GM21529 (cell line): ENCODE data around the gene SRGAP1.
"Not testable (repeated sequence)": the region's sequence is repeated elsewhere in the genome, so short reads cannot be mapped to it uniquely, and the experiment has no call there.

Experiments
- ATAC-seq: cut with Tn5 transposase; IDR thresholded peaks from one replicate; pipeline ENCODE4 v1.9.1; 2021; ENCODE audit not compliant: unreplicated experiment

The SRGAP1 gene

DNA sequence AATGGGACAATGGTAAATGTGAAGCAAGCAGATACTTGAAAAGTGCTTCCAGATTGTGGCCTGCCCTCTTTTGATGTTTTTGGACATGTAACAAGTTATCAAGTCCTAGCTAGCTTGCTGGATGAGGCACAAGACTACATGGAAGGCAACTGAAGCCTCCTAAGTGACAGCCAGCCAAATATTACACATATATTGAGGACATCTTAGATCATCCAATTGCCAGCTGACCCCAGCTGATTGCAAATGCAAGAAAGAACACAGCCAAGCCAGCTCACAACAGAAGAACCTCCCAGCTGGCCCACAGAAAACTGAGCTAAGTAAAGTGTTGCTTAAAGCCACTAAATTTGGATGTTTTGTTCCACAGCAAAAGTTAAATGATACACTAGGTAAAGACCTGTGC lies 156.9 kb downstream of the SRGAP1 start:
- no peak for ATAC-seq

DNA sequence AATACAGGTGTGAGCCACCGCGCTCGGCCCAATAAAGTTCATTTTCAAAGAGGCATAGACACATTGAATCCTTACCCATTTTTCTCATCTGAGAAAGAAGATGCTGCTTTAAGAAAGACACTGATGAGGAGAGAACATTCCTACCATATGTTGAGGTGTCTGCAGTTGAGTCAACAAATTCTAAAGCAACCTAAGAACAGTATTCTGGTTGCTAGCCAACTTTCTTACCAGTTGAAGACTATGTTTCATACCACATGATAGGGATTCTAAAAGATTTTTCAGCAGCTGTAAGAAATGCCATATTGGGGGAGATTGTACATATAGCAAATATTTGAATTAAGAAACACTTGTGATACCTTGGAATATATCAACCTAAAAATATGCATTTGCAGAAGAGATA lies 160.1 kb downstream of the SRGAP1 start:
- ATAC-seq = no peak

DNA sequence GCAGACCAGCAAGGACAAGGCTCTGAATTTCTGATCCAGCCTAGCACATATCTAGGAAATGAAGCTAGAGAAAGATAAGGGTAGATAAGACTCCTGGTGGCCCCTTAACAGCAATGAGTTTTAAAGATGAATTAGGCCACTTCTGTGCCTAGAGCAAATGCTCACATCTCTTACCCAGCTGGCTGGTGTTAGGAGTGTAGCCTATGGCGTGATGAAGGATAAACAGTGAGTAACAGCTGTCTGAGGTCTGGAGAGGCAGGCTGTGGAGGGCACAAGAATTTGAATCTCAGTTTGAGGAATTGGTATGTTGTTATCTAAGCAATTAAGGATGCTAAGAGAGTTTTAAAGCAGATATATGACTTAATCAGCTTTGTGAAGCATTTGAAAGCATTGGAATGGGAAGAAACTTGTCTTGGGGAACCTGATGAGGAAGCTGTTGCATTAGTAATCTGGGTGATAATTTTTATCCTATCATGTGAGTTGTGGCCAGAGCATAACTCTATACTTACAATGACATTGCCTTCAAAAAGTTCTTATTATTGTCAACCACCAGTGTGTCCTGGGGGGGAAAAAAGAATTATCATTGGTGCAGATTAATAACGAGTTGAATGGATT lies 161.8 kb downstream of the SRGAP1 start:
- ATAC-seq = no peak

DNA sequence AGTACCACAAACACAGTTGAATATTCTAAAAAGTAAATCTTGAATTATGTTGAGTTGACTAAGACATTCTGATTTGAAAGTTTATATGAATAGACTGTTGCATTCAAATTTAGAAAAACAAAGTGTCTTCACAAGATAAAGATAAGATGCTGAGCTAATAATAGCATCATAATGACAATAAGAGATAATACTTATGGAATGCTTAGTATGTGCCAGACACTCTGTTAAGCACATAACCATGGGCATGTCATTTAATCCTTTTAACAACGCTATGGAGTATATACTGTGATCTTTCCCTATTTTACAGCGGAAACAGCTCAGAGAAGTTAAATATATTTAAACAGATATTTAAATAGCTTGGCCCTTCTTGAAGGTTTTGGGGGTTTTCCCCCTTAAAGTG lies 163.4 kb downstream of the SRGAP1 start:
- no peak for ATAC-seq

DNA sequence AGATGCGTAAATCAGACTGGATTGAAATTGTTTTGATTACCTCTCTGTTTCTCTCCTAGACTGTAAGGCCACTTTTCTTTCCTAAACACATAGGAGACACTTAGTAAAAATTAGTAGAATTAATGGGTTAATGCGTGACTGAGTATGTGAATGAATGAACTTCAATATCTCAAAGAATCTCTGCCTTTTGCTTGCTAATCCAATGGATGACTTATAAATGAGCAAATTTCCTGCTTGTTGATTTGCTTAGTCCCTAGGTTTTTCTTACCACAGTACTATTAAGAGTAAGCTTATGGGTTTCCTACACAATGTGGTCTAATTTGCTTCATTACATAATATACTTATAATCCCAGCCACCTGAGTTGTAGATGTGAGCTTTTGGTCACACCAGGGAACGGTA lies 164.1 kb downstream of the SRGAP1 start:
- no peak for ATAC-seq

DNA sequence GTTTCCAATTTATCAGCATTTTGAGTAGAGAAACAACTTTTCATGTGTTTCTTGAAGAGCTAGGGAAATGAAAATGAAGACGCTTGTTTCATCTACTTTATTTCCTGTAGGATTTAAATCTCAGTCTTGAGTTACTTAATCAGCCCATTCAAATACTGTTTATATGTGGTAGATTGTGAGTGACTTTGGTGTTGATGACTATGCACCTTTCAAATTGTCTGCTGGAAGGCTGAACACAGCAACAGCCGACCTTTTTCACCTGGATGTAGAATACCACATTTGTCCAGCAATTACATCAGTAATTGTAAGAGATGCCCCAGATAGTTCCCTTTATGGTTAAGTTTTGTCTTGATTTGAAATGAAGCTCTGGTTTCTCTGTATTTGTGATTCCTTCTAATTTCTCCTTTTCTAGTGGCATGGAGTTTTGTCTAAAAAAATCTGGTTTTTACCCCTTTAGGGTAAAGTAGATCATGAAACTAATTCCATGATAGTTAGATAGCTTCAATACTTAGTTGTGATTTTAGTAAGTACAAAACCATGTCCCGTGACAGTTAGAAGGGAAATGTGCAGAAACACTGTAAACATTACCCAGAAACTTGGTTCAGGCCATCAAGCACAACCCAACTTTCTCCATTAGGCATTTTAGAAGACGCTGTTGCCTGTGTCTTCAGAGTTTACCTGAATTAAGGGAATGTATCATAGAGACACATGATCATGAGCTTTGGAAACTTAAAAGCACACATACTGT lies 165.0 kb downstream of the SRGAP1 start:
- ATAC-seq = peak; percentile 45

DNA sequence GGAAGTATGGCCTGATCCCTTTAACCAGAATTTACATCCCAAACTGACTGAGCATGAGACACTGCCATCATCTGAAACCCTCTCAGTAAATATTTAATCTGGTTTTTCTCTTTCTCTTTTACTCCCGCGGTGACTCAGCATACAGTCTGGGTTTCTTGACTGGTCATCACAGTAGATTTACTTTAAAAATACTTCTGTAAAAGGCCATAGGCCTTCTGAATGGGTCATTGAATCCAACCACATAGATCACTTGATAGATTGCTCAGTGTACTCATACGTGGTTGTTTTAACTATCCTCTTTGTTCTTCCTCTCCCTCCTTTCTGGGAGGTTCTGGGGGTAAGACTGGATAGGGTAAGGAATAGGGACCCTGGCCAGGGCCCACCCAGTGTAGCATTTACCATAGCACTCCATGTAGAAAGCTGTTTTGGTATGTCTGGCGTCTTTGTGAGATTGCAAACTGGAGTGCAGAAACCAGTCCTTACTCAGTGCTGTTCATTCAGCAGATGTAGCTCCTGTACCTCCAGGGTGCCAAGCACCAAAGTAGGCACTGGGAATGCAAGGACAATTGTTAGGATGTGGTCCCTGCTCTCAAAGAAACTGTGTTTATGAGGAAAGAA lies 165.7 kb downstream of the SRGAP1 start:
- peak; percentile 86 for ATAC-seq

DNA sequence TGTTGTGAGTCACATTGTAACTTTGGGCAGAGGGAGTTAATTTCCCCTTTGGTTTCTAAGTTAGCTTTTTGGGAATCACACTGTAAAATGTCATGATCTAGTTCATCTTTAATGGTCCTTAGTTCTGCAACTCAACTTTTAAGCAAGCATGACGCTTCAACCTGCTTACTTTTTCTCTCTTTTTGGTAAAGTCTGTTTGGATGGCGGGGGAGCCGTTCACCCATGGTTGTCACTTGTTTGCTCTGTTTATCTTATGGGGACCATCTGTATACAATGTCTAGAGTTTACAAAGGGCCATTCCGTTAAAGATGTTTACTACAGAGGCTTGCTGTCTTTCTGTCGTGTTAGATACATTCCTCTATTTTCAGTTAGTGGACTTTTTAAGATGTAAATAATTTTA lies 172.0 kb downstream of the SRGAP1 start:
- no peak for ATAC-seq

DNA sequence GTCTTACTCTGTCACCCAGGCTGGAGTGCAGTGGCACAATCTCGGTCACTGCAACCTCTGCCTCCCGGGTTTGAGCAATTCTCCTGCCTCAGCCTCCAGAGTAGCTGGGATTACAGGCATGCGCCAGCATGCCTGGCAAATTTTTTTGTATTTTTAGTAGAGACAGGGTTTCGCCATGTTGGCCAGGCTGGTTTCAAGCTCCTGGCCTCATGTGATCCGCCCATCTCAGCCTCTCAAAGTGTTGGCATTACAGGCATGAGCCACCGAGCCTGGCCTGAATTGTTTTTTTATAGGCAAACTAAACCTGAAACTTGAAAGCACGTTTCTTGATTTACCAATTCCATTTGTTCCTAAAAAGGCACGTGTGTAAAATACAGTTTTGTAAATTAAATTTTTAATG lies 173.6 kb downstream of the SRGAP1 start:
- ATAC-seq = not testable (repeated sequence)

DNA sequence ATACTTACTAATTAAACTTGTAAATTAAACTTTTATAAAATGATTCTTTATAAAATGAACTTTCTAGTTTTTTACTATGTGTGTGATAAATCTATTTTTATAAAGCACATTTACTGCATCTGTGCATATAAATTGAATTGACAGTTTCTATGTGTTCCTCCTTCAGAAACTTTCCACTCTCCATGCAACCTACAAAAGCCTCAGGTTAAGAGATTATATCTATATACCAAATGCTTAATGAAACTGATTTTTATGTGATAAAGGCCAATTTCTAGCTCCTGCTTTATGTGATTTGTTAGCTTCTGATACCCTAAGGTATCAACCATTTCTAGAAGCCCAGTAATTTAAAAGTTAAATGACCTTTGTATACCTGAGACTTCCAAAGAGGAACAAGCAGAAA lies 174.0 kb downstream of the SRGAP1 start:
- ATAC-seq = no peak

DNA sequence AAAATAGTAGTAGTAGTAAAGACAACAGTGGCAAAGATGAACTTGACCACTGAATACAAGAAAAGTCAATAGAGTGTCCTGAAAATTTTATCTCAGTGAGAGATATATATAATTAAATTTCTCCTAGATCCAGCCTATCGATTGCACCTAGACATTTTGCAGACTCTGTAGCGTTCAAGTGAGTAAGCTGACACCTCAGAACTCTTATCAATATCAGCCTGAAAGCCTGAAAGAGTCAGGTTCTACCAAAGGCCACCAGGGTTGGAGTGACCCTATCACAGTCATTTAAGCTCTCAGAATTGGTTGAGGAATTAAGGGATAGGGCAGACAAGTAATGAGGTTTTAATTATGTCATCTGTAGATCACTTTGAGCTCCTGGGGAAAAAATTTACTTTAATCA lies 174.6 kb downstream of the SRGAP1 start:
- no peak for ATAC-seq

DNA sequence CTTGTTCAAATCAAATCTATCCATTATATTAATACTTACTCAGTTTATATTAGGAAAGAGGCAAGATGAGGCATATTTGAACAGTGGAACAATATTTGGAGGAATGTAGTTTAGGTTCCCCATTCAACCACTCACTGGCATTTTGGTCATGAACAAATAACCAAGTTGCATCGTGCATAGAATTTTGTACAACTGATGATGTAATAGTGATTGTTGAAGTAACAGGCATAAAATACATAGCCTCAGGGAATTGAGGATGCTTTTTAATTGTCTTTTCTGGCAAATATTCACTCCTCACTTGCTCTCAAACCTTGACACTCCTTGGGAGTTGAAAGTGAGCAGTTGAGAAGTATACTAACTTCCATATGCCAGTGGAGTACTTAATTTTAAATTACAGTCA lies 175.2 kb downstream of the SRGAP1 start:
- no peak for ATAC-seq

DNA sequence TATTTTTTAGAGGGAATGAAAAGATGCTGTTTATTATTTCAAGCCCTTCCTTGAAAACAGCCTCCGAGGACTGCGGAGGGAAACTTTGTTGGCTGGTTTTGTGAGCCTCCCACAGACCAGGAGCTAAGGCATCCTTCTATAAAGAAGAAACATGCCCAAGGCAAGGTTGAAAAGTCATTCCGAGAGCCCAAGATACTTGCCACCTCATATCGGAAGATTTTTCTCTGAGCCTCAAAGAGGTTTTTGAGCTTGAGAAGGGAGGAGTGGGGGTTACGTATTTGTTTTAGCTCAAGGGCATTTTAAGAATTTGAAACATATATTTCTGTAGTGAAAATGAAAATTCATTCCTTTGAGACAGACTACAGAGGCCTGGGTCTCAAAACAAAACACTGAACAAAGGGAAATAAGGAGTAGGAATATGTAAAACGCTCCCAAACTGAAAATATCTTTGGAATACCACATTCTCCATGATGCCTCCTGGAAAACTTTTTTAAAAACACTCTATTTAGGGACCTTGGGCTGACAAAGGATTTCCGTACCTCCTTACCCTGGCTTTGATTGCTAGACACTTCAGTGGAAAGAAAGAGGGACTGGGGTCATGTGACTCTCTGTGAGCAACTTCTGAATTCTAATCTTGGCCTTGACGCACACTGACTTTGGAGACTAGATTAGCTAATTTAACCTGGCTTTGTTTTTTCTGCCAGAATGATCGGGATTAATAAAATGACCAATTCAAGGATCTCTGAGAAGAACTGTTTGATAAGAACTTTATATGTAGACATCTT lies 180.9 kb downstream of the SRGAP1 start:
- ATAC-seq = no peak

DNA sequence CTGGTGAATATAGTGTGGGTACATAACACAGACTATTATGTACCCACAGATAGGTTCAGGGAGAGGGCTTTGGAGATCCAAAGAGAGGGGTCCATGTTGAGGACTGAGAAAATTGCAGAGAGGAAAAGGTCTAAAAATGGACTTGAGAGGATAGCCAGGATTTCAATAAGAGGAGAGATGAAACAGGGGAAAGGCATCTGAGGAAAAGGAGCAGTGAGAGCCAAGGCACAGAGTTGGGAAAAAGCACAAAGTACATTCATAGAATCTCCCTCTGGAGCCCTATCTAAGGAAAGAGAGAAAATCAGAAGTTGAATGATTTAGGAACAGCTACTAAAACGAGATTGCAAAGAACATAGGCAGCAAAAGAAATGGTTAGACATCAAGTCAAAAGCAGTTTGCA lies 182.8 kb downstream of the SRGAP1 start:
- no peak for ATAC-seq

DNA sequence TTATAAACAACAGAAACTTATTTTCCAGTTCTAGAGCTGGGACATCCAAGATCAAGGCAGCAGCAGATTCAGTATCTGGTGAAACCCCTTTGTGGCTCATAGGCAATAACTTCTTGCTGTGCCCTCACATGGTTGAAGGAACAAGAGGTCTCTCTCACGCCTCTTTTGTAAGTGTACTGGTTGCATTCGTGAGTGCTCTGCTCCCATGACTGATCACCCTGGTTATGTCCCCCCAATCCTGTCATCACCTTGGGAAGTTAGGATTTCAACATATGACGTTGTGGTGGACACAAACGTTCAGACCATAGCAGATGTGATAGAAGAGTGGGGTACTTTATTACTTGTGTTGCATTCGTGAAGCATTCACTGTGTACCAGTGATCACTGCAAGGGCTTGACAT lies 184.0 kb downstream of the SRGAP1 start:
- no peak for ATAC-seq

DNA sequence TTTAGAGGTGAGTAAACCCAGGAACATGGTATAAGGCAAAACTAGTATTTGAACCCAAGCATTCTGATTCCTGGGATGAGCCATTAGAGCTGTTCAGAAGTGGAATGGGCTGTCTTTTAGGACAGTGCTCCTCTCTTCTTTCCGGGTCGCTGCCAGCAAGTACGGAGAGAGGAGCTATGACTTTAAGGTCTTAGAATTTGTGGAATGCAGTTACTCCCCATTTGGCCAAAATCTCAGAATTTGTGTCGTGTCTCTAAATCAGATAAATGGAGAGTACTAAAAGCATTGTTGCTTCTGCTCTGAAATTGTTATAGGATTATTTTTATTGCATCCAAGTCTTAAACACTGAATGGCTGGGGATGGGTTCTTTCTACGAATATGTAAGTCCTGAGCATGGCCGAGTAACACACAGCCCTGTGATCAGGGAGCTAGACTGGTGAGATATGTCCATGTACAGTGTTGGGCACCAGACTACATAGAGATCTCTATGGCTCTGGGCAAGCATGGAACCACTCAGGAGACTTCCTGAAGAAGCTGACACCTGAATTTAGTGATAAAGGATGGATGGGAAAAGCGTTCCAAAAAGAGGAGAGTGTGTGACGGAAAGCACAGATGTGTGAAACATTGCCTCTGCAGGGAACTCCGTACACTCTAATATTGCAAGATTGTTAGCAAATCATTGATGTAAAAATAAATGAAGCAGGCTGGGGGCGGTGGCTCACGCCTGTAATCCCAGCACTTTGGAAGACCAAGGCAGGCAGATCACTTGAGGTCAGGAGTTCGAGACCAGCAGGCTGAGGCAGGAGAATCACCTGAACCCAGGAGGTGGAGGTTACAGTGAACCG lies 184.7 kb downstream of the SRGAP1 start:
- ATAC-seq = no peak

DNA sequence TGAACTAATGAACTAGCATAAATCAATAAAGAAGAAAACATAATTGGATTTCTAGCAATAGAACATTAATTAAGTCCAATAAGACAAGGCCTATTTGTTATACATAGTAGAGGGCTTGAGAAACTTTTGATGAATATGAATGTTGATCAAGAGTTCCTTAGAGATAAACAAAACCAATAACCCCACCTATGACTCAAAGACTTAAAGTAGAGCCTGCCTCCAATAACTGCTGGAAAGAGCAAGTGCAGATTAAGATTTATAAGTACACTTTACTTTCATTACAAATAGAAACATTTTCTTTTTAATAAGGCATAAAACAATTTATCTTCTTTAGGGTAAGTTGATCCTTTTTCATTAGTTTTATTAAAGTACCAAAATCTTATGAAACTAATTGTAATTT lies 185.7 kb downstream of the SRGAP1 start:
- ATAC-seq = no peak

DNA sequence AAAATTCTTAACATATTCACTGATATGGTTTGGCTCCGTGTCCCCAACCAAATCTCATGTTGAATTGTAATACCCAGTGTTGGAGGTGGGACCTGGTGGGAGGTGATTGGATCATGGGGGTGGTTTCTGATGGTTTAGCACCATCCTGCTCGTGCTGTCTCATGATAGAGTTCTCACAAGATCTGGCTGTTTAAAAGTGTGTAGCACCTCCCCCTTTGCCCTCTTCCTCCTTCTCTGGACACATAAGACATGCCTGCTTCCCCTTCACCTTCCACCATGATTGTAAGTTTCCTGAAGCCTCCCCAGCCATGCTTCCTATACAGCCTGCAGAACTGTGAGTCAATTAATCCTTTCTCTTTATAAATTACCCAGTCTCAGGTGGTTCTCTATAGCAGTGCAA lies 189.6 kb downstream of the SRGAP1 start:
- not testable (repeated sequence) for ATAC-seq

DNA sequence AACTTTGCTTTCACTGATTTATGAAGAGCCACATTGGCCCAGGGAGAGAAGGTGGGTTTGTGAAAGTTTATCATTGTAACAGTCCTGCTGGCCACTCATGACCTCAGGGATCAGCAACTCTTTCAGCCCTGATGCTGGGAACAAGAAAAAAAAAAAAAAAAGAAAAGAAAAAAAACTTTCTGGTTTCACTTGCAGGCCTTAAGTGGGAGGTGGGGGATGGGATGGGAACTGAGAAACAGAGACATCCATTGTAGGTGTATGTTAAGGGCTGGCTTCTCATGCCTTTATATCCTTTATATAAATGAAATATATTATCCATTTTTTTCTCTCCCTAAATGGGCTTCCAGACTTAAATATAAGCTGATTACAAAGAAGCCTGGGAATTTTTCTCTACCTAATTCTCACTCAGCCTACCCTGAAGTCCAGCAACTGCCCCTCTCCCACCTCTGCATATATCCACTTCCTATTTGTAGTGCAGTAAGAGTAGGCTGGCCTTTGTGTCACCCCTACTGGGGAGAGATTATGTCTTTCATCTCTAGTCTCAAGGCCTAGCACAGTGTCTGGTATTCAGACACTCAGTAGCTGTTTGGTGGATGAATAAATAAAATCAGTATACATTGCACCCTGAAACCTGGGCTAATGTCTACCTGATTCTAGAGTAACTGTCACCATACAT lies 190.5 kb downstream of the SRGAP1 start:
- ATAC-seq = peak; percentile 60

DNA sequence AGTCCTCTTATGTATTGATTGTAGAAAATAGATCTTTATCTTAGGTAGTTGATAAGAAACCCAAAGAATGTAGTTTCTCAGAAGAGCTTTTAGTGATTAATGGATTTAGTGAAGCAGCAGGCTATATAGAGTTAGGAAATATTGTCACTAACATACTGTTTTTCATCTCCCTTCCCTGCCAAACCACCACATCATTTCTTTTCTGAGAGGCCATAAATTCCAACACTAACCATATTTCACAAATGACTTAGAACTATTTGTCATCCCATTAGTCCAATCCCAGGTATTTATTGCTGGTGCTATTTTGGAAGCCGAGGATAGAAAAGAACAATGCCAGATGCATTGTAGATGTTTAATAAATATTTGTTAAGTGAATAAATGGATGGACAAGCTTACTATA lies 191.9 kb downstream of the SRGAP1 start:
- no peak for ATAC-seq
